HEK293T (cell line): Measurements from ENCODE around the gene MRPL21.

Experiments used
- CTCF ChIA-PET: fragments of 350-600 bp; formaldehyde crosslinking; extraction: SDS; loops from one replicate; lab custom pipeline; 2021; ENCODE audit warnings: antibody characterized with exemption, inconsistent platforms; lab: Yijun Ruan, JAX
- POLR2A ChIA-PET: fragments of 350-600 bp; formaldehyde crosslinking; extraction: SDS; loops from one replicate; lab custom pipeline; 2020; ENCODE audit warnings: antibody characterized with exemption, inconsistent platforms; lab: Yijun Ruan, JAX
- DNase-seq: peaks from one replicate; pipeline ENCODE4 v3.0.0; 2012; ENCODE audit warnings: mixed read lengths; ENCODE audit errors: extremely low spot score
- ARNT ChIP-seq: fragments of 450-650 bp; IDR thresholded peaks from 2 replicates; pipeline ENCODE4 v1.6.1; 2017; ENCODE audit warnings: mild to moderate bottlenecking
- BHLHE40 ChIP-seq: fragments of 450-650 bp; IDR thresholded peaks from 2 replicates; pipeline ENCODE4 v1.6.1; 2016; ENCODE audit warnings: mild to moderate bottlenecking, moderate library complexity, borderline replicate concordance
- CTBP1 ChIP-seq: fragments of 450-650 bp; IDR thresholded peaks from 2 replicates; pipeline ENCODE4 v1.6.1; 2016; ENCODE audit warnings: borderline replicate concordance
- ELF4 ChIP-seq: fragments of 450-650 bp; IDR thresholded peaks from 2 replicates; pipeline ENCODE4 v1.6.1; 2017; ENCODE audit warnings: antibody characterized with exemption
- FOXA1 ChIP-seq: fragments of 450-650 bp; IDR thresholded peaks from 2 replicates; pipeline ENCODE4 v1.6.1; 2016; ENCODE audit warnings: mild to moderate bottlenecking
- FOXK2 ChIP-seq: fragments of 450-650 bp; IDR thresholded peaks from 2 replicates; pipeline ENCODE4 v1.6.1; 2016; ENCODE audit warnings: mild to moderate bottlenecking
- FOXM1 ChIP-seq: fragments of 450-650 bp; IDR thresholded peaks from 2 replicates; pipeline ENCODE4 v1.6.1; 2017; ENCODE audit warnings: mild to moderate bottlenecking, borderline replicate concordance
- HDGF ChIP-seq: fragments of 450-650 bp; IDR thresholded peaks from 2 replicates; pipeline ENCODE4 v1.6.1; 2017; ENCODE audit warnings: antibody characterized with exemption, borderline replicate concordance
- L3MBTL2 ChIP-seq: fragments of 450-650 bp; conservative IDR thresholded peaks from 2 replicates; pipeline ENCODE4 v1.6.1; 2016; ENCODE audit warnings: mild to moderate bottlenecking
- LEF1 ChIP-seq: fragments of 450-650 bp; IDR thresholded peaks from 2 replicates; pipeline ENCODE4 v1.6.1; 2017; ENCODE audit warnings: mild to moderate bottlenecking, borderline replicate concordance
- NFRKB ChIP-seq: fragments of 450-650 bp; IDR thresholded peaks from 2 replicates; pipeline ENCODE4 v1.6.1; 2016; ENCODE audit warnings: mild to moderate bottlenecking, moderate library complexity
- PKNOX1 ChIP-seq: fragments of 450-650 bp; IDR thresholded peaks from 2 replicates; pipeline ENCODE4 v1.6.1; 2016
- SP1 ChIP-seq: fragments of 450-650 bp; IDR thresholded peaks from 2 replicates; pipeline ENCODE4 v1.6.1; 2017
- SUZ12 ChIP-seq: fragments of 450-650 bp; IDR thresholded peaks from 2 replicates; pipeline ENCODE4 v1.6.1; 2016; ENCODE audit warnings: mild to moderate bottlenecking
- TARDBP ChIP-seq: fragments of 450-650 bp; IDR thresholded peaks from 2 replicates; pipeline ENCODE4 v1.6.1; 2016
- ZNF384 ChIP-seq: fragments of 450-650 bp; IDR thresholded peaks from 2 replicates; pipeline ENCODE4 v1.6.1; 2016

The MRPL21 gene

GRCh38 chr11:68903288-68904247, at the start of gene MRPL21, which contains the start of gene IGHMBP2:
Gene MRPL21 (minus strand): TSS chr11:68903832. CDS start chr11:68903810, 22 bp downstream.
Gene IGHMBP2 (plus strand): TSS chr11:68903891. CDS start chr11:68903953, 62 bp downstream.
- 0 out of 2 replicates have a peak, but pooled peaks have one; percentile 46 for TF ChIP-seq LEF1
- TF ChIP-seq L3MBTL2, result peak; percentile 56
- TF ChIP-seq PKNOX1, result peak; percentile 60
- TF ChIP-seq ELF4, result peak; percentile 66
- TF ChIP-seq BHLHE40, result no peak
- peak; percentile 75; the same call in 1 of the 2 replicates for TF ChIP-seq FOXM1
- peak; percentile 68 for TF ChIP-seq ARNT
- TF ChIP-seq SUZ12, result no peak
- TF ChIP-seq ZNF384, result no peak
- TF ChIP-seq CTBP1, result peak; percentile 95
- no peak for TF ChIP-seq HDGF
- TF ChIP-seq SP1, result no peak
- no peak for TF ChIP-seq FOXK2
- peak; percentile 50; the same call in 1 of the 2 replicates for TF ChIP-seq NFRKB
- no peak for TF ChIP-seq FOXA1
- TF ChIP-seq TARDBP, result no peak
- ChIA-PET CTCF (no interaction called here), POLR2A (interaction anchor here (0.9 to 2.4 kb wide), 3 partner anchors 10 to 145 kb away, joined by 3 to 11 read pairs (median 3); partner anchors contain the start of gene TPCN2)
- peak; percentile 92 for DNase-seq

DNA sequence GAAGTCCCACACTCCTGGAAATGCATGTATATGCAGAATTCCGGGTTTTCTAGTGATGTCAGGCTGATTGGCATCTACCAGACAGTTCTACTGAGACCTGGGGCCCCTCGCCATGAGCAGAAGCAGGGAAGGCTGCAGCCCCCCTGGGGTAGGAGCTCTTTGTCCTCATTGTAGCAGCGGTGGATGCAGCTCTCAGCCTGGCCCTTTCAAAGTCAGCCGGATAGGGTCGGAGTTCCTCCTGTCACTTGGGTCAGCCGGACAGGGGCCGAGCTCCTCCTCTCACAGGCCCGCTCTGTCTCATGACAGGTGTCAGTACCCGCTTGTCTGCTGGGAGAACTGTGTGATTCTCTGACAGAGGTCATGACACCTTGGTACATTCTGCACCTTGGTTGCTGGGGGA, 47.1 kb upstream of the MRPL21 start:
- DNase-seq, result no peak
- POLR2A ChIA-PET, result no interaction called here
- CTCF ChIA-PET, result interaction anchor here (1.2 kb wide), 1 partner anchor 98 kb away, joined by 3 read pairs; the partner anchor contains the start of gene TPCN2
- no peak for TF ChIP-seq ZNF384
- no peak for TF ChIP-seq SUZ12
- TF ChIP-seq PKNOX1, result no peak
- no peak for TF ChIP-seq HDGF
- no peak for TF ChIP-seq L3MBTL2
- TF ChIP-seq LEF1, result no peak
- no peak for TF ChIP-seq BHLHE40
- no peak for TF ChIP-seq ARNT
- no peak for TF ChIP-seq SP1
- TF ChIP-seq CTBP1, result no peak
- TF ChIP-seq FOXK2, result no peak
- no peak for TF ChIP-seq NFRKB
- no peak for TF ChIP-seq FOXM1
- TF ChIP-seq FOXA1, result no peak

DNA sequence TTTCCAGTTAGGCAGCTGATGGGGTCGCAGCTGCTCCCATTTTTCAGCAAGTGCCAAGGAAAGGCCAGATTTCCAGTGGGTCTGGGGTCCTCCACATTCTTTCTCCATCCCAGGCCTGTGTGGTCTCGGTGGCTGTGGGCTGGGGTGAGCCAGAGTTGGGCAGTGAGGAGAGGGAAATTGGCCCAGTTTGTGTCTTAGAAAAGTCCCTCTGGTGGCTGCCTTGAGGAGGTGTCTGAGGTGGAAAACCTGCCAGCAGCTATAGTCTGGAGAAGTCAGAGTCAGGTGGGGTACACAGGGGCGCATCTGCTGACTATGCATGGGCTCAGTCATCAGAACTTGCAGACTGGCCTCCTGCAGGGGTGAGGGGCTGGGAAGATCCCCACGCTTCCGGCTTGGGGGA, 46.6 kb upstream of the MRPL21 start:
- DNase-seq, result peak; percentile 53

DNA sequence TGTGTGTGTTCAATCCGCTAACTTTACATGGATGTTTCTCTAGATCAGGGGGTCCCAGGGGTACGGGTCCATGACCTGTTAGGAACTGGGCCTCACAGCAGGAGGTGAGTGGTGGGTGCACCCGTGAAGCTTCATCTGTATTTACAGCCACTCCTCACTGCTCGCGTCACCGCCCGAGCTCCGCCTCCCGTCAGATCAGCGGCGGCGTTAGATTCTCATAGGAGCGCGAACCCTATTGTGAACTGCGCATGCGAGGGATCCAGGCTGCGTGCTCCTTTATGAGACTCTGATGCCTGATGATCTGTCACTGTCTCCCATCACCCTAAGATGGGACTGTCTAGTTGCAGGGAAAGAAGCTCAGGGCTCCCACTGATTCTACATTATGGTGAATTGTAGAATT, 45.3 kb upstream of the MRPL21 start:
- CTCF ChIA-PET, result no interaction called here
- POLR2A ChIA-PET, result no interaction called here
- TF ChIP-seq BHLHE40 (no peak), FOXM1 (no peak), SP1 (no peak), FOXA1 (no peak), L3MBTL2 (no peak), NFRKB (no peak), ELF4 (no peak), PKNOX1 (no peak), ARNT (no peak), FOXK2 (no peak), HDGF (no peak), LEF1 (no peak), TARDBP (no peak), CTBP1 (no peak), SUZ12 (no peak), ZNF384 (no peak)
- no peak for DNase-seq

More for the DNA sequence above, 46.6 kb upstream of the MRPL21 start:
- ChIA-PET POLR2A (no interaction called here), CTCF (interaction anchor here (0.7 to 1.2 kb wide), 2 partner anchors 98 to 105 kb away, joined by 3 read pairs; partner anchors contain the start of gene TPCN2)
- TF ChIP-seq FOXA1 (no peak), ELF4 (no peak), PKNOX1 (no peak), FOXK2 (no peak), ZNF384 (no peak), TARDBP (no peak), HDGF (no peak), BHLHE40 (no peak), ARNT (no peak), SUZ12 (no peak), CTBP1 (no peak), LEF1 (no peak), L3MBTL2 (no peak), FOXM1 (no peak), SP1 (no peak)

DNA sequence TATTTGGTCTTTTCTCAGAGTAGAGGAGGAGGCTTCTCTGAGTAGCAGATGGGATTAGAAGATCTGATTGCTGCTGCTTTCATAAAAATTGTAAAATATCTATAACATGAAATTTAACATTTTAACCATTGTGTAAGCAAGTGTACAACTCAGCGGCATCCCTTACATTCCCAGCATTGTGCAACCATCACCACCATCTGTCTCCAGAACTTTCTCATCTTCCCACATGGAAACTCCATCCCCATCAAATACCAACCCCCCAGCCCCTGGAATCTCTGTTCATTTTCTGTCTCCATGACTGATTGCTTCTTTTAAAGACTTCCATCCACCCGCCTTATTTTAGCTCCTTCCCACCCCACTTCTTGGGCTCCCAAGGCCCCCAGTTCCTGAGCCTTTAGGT, 44.9 kb upstream of the MRPL21 start:
- ChIA-PET CTCF (no interaction called here), POLR2A (no interaction called here)
- TF ChIP-seq SUZ12 (no peak), ZNF384 (no peak), PKNOX1 (no peak)
- DNase-seq, result no peak
